ENCODE data around the gene EN2. TPM values are rescaled to one million over a fixed set of nuclear protein-coding genes. Genes with fewer than 3 reads are reported as not detected.

EN2 gene
- total RNA-seq, 2 experiments from 2014 or later = not detected

Other genes starting within 250 kb of the EN2 start
- gene INSIG1, start 160.3 kb upstream of the EN2 start, total RNA-seq = 10 to 100 TPM; 73.1 to 75.0 TPM
- not detected for gene CNPY1, start 88.4 kb downstream of the EN2 start, total RNA-seq
- gene RBM33, start 186.5 kb downstream of the EN2 start, total RNA-seq = 100 to 1,000 TPM; 119 to 122 TPM